Measurements from ENCODE around the gene ATP6V0A4. TPM values are rescaled to one million over a fixed set of nuclear protein-coding genes. Genes with fewer than 3 reads are reported as not detected.

ATP6V0A4 gene
- polyA plus RNA-seq, 1 of the 3 experiments (the other 2 are of a cell fraction) = not detected

GRCh38 chr7:138801256-138801655 is 3.3 kb upstream of the ATP6V0A4 start:
- ChIA-PET CTCF (interaction anchor here (1.1 kb wide), 1 partner anchor 25 kb away, joined by 4 read pairs; no protein-coding TSS in a partner anchor), POLR2A (no interaction called here)
- Histone ChIP-seq H3K4me1 (ENCODE audit: control insufficient read depth in 1 of 2, insufficient read depth in 2 of 2, low read depth in 1 of 2, low read length in 1 of 2) (no peaks in the 10 kb centered on the region), H3K27ac (ENCODE audit: low read depth in 2 of 2, low read length in 1 of 2) (no peak overlapping the region), H3K4me2 (no peak overlapping the region), H3K27me3 (ENCODE audit: insufficient read depth) (no peaks in the 10 kb centered on the region), H3K9ac (no peak overlapping the region), H3K36me3 (replicated peaks in 1 of 2; ENCODE audit: control insufficient read depth in 1 of 2, insufficient read depth in 2 of 2, low read length in 1 of 2) (no peaks in the 10 kb centered on the region), H3K79me2 (ENCODE audit: insufficient read depth) (no peaks in the 10 kb centered on the region), H3K9me3 (no peaks in the 10 kb centered on the region), H3K4me3 (ENCODE audit: low read depth in 2 of 2, low read length in 1 of 2) (no peak overlapping the region), H3F3A (replicated peaks; ENCODE audit: insufficient read depth) (no peaks in the 10 kb centered on the region), H4K20me1 (ENCODE audit: insufficient read depth) (no peaks in the 10 kb centered on the region), H3K9me2 (no peaks in the 10 kb centered on the region), H2AFZ (ENCODE audit: low read depth) (no peak overlapping the region)
- TF ChIP-seq EP300 (IDR thresholded peaks at IDR 0.05; ENCODE audit: borderline replicate concordance in 1 of 2, low read depth in 1 of 2, low read length in 1 of 2) (no peak), FOSL2 (IDR thresholded peaks at IDR 0.05; ENCODE audit: borderline replicate concordance, low read depth) (no peak), USF2 (IDR thresholded peaks at IDR 0.05; ENCODE audit: borderline replicate concordance, low read depth, low read length) (no peak)
- 95% methylated on average over 3 of the region's 3 CpGs for WGBS (ENCODE audit: low lambda C conversion rate)
- DNase-seq = no peak

- Histone ChIP-seq H3K27ac (ENCODE audit: low read depth in 2 of 2, low read length in 1 of 2) (no peak overlapping the region), H3K79me2 (ENCODE audit: insufficient read depth) (no peaks in the 10 kb centered on the region), H3K9me3 (no peaks in the 10 kb centered on the region), H3K27me3 (ENCODE audit: insufficient read depth) (no peaks in the 10 kb centered on the region), H3F3A (replicated peaks; ENCODE audit: insufficient read depth) (no peaks in the 10 kb centered on the region), H3K4me2 (no peak overlapping the region), H2AFZ (ENCODE audit: low read depth) (no peak overlapping the region), H3K4me1 (ENCODE audit: control insufficient read depth in 1 of 2, insufficient read depth in 2 of 2, low read depth in 1 of 2, low read length in 1 of 2) (no peaks in the 10 kb centered on the region), H3K9ac (no peak overlapping the region), H4K20me1 (ENCODE audit: insufficient read depth) (no peaks in the 10 kb centered on the region), H3K4me3 (ENCODE audit: low read depth in 2 of 2, low read length in 1 of 2) (no peak overlapping the region), H3K36me3 (replicated peaks in 1 of 2; ENCODE audit: control insufficient read depth in 1 of 2, insufficient read depth in 2 of 2, low read length in 1 of 2) (no peaks in the 10 kb centered on the region), H3K9me2 (no peaks in the 10 kb centered on the region)
- ChIA-PET POLR2A (no interaction called here), CTCF (interaction anchor here (1.0 to 1.1 kb wide), 3 partner anchors 11 to 276 kb away, joined by 3 to 4 read pairs (median 4); no protein-coding TSS in a partner anchor)
- TF ChIP-seq MAX (IDR thresholded peaks at IDR 0.05; ENCODE audit: low read depth) (no peak), NFIC (IDR thresholded peaks at IDR 0.05; ENCODE audit: borderline replicate concordance) (no peak), POLR2AphosphoS5 (IDR thresholded peaks at IDR 0.05; ENCODE audit: low read depth, low read length) (no peak), USF2 (IDR thresholded peaks at IDR 0.05; ENCODE audit: borderline replicate concordance, low read depth, low read length) (no peak), SMC3 (IDR thresholded peaks at IDR 0.05; ENCODE audit: low read depth, low read length) (no peak)
- no peak for DNase-seq
- 25% methylated on average over 7 of the region's 7 CpGs for WGBS (ENCODE audit: low lambda C conversion rate)
Observed at GRCh38 chr7:138799336-138800000, 1.5 kb upstream of the ATP6V0A4 start.

- Histone ChIP-seq H3K27ac (ENCODE audit: low read depth in 2 of 2, low read length in 1 of 2) (no peak overlapping the region), H3K4me1 (ENCODE audit: control insufficient read depth in 1 of 2, insufficient read depth in 2 of 2, low read depth in 1 of 2, low read length in 1 of 2) (no peaks in the 10 kb centered on the region), H3K27me3 (ENCODE audit: insufficient read depth) (no peaks in the 10 kb centered on the region), H3K36me3 (replicated peaks in 1 of 2; ENCODE audit: control insufficient read depth in 1 of 2, insufficient read depth in 2 of 2, low read length in 1 of 2) (no peaks in the 10 kb centered on the region), H3F3A (replicated peaks; ENCODE audit: insufficient read depth) (no peaks in the 10 kb centered on the region), H3K9me3 (no peaks in the 10 kb centered on the region), H2AFZ (ENCODE audit: low read depth) (no peak overlapping the region), H3K79me2 (ENCODE audit: insufficient read depth) (no peaks in the 10 kb centered on the region), H3K4me2 (no peak overlapping the region), H3K9me2 (no peaks in the 10 kb centered on the region), H3K9ac (no peak overlapping the region), H4K20me1 (ENCODE audit: insufficient read depth) (no peaks in the 10 kb centered on the region), H3K4me3 (ENCODE audit: low read depth in 2 of 2, low read length in 1 of 2) (no peak overlapping the region)
- 26% methylated on average over 5 of the region's 5 CpGs for WGBS (ENCODE audit: low lambda C conversion rate)
- POLR2A ChIA-PET = no interaction called here
- TF ChIP-seq GABPA (IDR thresholded peaks at IDR 0.05; ENCODE audit: low read depth) (no peak), RXRA (IDR thresholded peaks at IDR 0.05; ENCODE audit: borderline replicate concordance, low read depth) (no peak), EP300 (IDR thresholded peaks at IDR 0.05; ENCODE audit: borderline replicate concordance in 1 of 2, low read depth in 1 of 2, low read length in 1 of 2) (no peak), SIN3A (IDR thresholded peaks at IDR 0.05; ENCODE audit: borderline replicate concordance, low read depth, low read length) (no peak), TEAD4 (IDR thresholded peaks at IDR 0.05; ENCODE audit: borderline replicate concordance, insufficient read depth) (no peak), CTCF (IDR thresholded peaks at IDR 0.05) (no peak)
- no peak for DNase-seq
- CTCF ChIA-PET = interaction anchor here (1.0 to 1.1 kb wide), 2 partner anchors 11 to 15 kb away, joined by 4 read pairs; no protein-coding TSS in a partner anchor
Observed at GRCh38 chr7:138798836-138799235, 840 bp upstream of the ATP6V0A4 start.
